ENCODE results near the gene ICAM4. TPM values are rescaled to one million over a fixed set of nuclear protein-coding genes. Genes with fewer than 3 reads are reported as not detected.
A peak's percentile ranks its signal among the peaks of the same experiment; 100 is the strongest.

The ICAM4 gene
- total and polyA plus RNA-seq, 2 of the 13 experiments (the other 11 are each of a cell fraction or from before 2014, with no cell fraction given): 2.9 to 4.0 TPM

DNA sequence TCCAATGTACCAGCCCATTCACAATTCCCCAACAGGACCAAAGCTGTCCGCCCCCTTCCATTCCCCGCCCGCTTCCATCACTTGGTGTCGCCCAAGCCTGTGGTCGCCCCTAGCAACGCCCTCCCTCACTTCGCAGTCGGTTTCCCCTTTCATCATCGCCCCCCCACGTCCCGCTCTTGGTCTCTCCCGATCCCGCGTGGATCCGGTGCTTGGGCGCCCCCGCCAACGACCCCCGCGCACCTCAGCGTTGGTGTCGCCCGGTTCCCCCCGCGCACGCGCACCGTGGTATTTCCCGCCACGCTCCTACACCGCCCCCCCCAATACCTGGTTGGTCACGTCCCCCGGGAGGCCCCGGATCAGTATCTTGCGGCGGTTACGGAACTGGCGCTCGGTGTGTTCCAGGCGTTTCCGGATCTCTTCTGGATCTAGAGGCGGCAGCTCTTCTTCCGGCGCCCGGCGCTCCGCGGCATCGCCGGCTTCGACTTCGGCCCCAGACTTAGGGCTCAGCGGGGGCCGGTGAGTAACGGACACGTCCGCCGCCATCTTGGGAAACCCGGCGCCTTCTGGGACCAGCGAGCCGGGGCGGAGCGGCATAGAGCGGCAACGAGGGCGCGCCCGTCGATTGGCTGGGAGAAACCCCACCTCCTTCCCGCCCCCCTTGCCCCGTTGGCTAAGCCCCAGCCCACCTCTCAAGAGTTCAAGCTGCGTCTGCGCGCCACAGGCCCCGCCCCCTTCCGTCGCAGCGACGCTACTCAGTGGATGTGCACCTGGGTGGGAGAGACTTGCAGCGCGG lies 46.4 kb downstream of the ICAM4 start, which contains the start of gene RAVER1 (continued):
- no peak; the same call in 1 of the 2 replicates for TF ChIP-seq GLI4 (CRISPR knock-in tag; IDR thresholded peaks at IDR 0.05; ENCODE audit: borderline replicate concordance)
- TF ChIP-seq ZNF331 (CRISPR knock-in tag; IDR thresholded peaks at IDR 0.05): no peak
- no peak for TF ChIP-seq ZNF335 (CRISPR knock-in tag; IDR thresholded peaks at IDR 0.05)
- no peak for TF ChIP-seq ZNF446 (CRISPR knock-in tag; IDR thresholded peaks at IDR 0.05)
- TF ChIP-seq, protein P1, sequence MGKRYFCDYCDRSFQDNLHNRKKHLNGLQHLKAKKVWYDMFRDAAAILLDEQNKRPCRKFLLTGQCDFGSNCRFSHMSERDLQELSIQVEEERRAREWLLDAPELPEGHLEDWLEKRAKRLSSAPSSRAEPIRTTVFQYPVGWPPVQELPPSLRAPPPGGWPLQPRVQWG (CRISPR knock-in tag; IDR thresholded peaks at IDR 0.05; ENCODE audit: borderline replicate concordance, low read depth): no peak
- TF ChIP-seq, protein P2, sequence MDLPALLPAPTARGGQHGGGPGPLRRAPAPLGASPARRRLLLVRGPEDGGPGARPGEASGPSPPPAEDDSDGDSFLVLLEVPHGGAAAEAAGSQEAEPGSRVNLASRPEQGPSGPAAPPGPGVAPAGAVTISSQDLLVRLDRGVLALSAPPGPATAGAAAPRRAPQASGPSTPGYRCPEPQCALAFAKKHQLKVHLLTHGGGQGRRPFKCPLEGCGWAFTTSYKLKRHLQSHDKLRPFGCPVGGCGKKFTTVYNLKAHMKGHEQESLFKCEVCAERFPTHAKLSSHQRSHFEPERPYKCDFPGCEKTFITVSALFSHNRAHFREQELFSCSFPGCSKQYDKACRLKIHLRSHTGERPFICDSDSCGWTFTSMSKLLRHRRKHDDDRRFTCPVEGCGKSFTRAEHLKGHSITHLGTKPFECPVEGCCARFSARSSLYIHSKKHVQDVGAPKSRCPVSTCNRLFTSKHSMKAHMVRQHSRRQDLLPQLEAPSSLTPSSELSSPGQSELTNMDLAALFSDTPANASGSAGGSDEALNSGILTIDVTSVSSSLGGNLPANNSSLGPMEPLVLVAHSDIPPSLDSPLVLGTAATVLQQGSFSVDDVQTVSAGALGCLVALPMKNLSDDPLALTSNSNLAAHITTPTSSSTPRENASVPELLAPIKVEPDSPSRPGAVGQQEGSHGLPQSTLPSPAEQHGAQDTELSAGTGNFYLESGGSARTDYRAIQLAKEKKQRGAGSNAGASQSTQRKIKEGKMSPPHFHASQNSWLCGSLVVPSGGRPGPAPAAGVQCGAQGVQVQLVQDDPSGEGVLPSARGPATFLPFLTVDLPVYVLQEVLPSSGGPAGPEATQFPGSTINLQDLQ (CRISPR knock-in tag; IDR thresholded peaks at IDR 0.05): 0 out of 2 replicates have a peak, but pooled peaks have one; percentile 27
- TF ChIP-seq ISX (CRISPR knock-in tag; conservative IDR thresholded peaks at IDR 0.05): 0 out of 2 replicates have a peak, but pooled peaks have one; percentile 39
- no peak; the same call in 1 of the 2 replicates for TF ChIP-seq ETV5 (CRISPR knock-in tag; IDR thresholded peaks at IDR 0.05; ENCODE audit: borderline replicate concordance)
- TF ChIP-seq, protein P3, sequence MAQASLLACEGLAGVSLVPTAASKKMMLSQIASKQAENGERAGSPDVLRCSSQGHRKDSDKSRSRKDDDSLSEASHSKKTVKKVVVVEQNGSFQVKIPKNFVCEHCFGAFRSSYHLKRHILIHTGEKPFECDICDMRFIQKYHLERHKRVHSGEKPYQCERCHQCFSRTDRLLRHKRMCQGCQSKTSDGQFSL (CRISPR knock-in tag; IDR thresholded peaks at IDR 0.05): peak; percentile 98
- peak; percentile 63; the same call in 1 of the 2 replicates for TF ChIP-seq RFXAP (CRISPR knock-in tag; IDR thresholded peaks at IDR 0.05; ENCODE audit: borderline replicate concordance)
- TF ChIP-seq RELA (CRISPR knock-in tag; IDR thresholded peaks at IDR 0.05): 0 out of 2 replicates have a peak, but pooled peaks have one; percentile 54
- TF ChIP-seq, protein P4, sequence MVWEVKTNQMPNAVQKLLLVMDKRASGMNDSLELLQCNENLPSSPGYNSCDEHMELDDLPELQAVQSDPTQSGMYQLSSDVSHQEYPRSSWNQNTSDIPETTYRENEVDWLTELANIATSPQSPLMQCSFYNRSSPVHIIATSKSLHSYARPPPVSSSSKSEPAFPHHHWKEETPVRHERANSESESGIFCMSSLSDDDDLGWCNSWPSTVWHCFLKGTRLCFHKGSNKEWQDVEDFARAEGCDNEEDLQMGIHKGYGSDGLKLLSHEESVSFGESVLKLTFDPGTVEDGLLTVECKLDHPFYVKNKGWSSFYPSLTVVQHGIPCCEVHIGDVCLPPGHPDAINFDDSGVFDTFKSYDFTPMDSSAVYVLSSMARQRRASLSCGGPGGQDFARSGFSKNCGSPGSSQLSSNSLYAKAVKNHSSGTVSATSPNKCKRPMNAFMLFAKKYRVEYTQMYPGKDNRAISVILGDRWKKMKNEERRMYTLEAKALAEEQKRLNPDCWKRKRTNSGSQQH (CRISPR knock-in tag; IDR thresholded peaks at IDR 0.05; ENCODE audit: low read depth): peak; percentile 74; the same call in 1 of the 2 replicates
- no peak for TF ChIP-seq CHCHD3 (CRISPR knock-in tag; IDR thresholded peaks at IDR 0.05)
- no peak for TF ChIP-seq MIXL1 (CRISPR knock-in tag; IDR thresholded peaks at IDR 0.05)
- TF ChIP-seq PCBP2 (optimal IDR thresholded peaks at IDR 0.05; ENCODE audit: low read depth, low read length, poor library complexity, severe bottlenecking): no peak
- TF ChIP-seq POLR2A (IDR thresholded peaks at IDR 0.05; ENCODE audit: insufficient read depth in 1 of 2, low read depth in 2 of 2, low read length in 2 of 2): peak; percentile 75 to 92
- TF ChIP-seq ZNF530 (CRISPR knock-in tag; IDR thresholded peaks at IDR 0.05; ENCODE audit: low read depth): 0 out of 2 replicates have a peak, but pooled peaks have one; percentile 59
- no peak for TF ChIP-seq ZNF382 (CRISPR knock-in tag; IDR thresholded peaks at IDR 0.05; ENCODE audit: borderline replicate concordance)
- TF ChIP-seq, protein P5, sequence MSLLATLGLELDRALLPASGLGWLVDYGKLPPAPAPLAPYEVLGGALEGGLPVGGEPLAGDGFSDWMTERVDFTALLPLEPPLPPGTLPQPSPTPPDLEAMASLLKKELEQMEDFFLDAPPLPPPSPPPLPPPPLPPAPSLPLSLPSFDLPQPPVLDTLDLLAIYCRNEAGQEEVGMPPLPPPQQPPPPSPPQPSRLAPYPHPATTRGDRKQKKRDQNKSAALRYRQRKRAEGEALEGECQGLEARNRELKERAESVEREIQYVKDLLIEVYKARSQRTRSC (CRISPR knock-in tag; IDR thresholded peaks at IDR 0.05; ENCODE audit: low read depth): no peak
- TF ChIP-seq, protein P6, sequence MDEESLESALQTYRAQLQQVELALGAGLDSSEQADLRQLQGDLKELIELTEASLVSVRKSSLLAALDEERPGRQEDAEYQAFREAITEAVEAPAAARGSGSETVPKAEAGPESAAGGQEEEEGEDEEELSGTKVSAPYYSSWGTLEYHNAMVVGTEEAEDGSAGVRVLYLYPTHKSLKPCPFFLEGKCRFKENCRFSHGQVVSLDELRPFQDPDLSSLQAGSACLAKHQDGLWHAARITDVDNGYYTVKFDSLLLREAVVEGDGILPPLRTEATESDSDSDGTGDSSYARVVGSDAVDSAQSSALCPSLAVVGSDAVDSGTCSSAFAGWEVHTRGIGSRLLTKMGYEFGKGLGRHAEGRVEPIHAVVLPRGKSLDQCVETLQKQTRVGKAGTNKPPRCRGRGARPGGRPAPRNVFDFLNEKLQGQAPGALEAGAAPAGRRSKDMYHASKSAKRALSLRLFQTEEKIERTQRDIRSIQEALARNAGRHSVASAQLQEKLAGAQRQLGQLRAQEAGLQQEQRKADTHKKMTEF (CRISPR knock-in tag; IDR thresholded peaks at IDR 0.05): peak; percentile 73; the same call in 1 of the 2 replicates
- no peak for TF ChIP-seq ZFP62 (CRISPR knock-in tag; IDR thresholded peaks at IDR 0.05)
